Measurements from ENCODE around the gene STX7. TPM values are rescaled to one million over a fixed set of nuclear protein-coding genes. Genes with fewer than 3 reads are reported as not detected.

The STX7 gene
- total and polyA plus RNA-seq, 2 donors, result 39.7 to 41.1 TPM

GRCh38 chr6:132405143-132405915 lies 107.6 kb downstream of the STX7 start:
- Histone ChIP-seq H3K4me1 (ENCODE audit: insufficient read depth) (no peaks in the 10 kb centered on the region), H3K36me3 (ENCODE audit: insufficient read depth) (no peaks in the 10 kb centered on the region), H3K27ac (ENCODE audit: low read depth) (no peak overlapping the region), H3K4me3 (ENCODE audit: low read depth, low read length) (no peak overlapping the region)
- 50% methylated on average over 2 of the region's 2 CpGs for WGBS
- no peak for DNase-seq (ENCODE audit: extremely low spot score)

GRCh38 chr6:132404736-132405135 lies 108.2 kb downstream of the STX7 start:
- Histone ChIP-seq H3K27ac (ENCODE audit: low read depth) (no peak overlapping the region), H3K4me3 (ENCODE audit: low read depth, low read length) (no peak overlapping the region), H3K4me1 (ENCODE audit: insufficient read depth) (no peaks in the 10 kb centered on the region), H3K36me3 (ENCODE audit: insufficient read depth) (no peaks in the 10 kb centered on the region)
- no peak for DNase-seq (ENCODE audit: extremely low spot score)
- 44% methylated on average over 3 of the region's 3 CpGs for WGBS

- DNase-seq (ENCODE audit: extremely low spot score), result no peak
- no peaks in the 10 kb centered on the region for H3K36me3 ChIP-seq (ENCODE audit: insufficient read depth)
- H3K27ac ChIP-seq (ENCODE audit: low read depth), result no peak overlapping the region
- no peaks in the 10 kb centered on the region for H3K4me1 ChIP-seq (ENCODE audit: insufficient read depth)
- H3K4me3 ChIP-seq (ENCODE audit: low read depth, low read length), result no peak overlapping the region
- 75% methylated on average over 2 of the region's 2 CpGs for WGBS
Measured at GRCh38 chr6:132404330-132404729, 108.6 kb downstream of the STX7 start.

GRCh38 chr6:132401618-132402285 lies 111.2 kb downstream of the STX7 start:
- Histone ChIP-seq H3K36me3 (ENCODE audit: insufficient read depth) (no peaks in the 10 kb centered on the region), H3K27ac (ENCODE audit: low read depth) (peak overlapping the region; percentile 71), H3K4me1 (ENCODE audit: insufficient read depth) (no peaks in the 10 kb centered on the region), H3K4me3 (ENCODE audit: low read depth, low read length) (peak overlapping the region; percentile 52)
- WGBS, result 12% methylated on average over 35 of the region's 35 CpGs
- no peak for DNase-seq (ENCODE audit: extremely low spot score)

GRCh38 chr6:132400883-132401617 lies 111.9 kb downstream of the STX7 start, which contains the start of gene MOXD1:
Gene MOXD1 (minus strand): TSS chr6:132401475. CDS start chr6:132401426, 49 bp downstream.
- Histone ChIP-seq H3K36me3 (ENCODE audit: insufficient read depth) (no peaks in the 10 kb centered on the region), H3K27ac (ENCODE audit: low read depth) (peak within 1 kb of the TSS; percentile 72), H3K4me1 (ENCODE audit: insufficient read depth) (no peaks in the 10 kb centered on the region), H3K4me3 (ENCODE audit: low read depth, low read length) (peak within 1 kb of the TSS; percentile 52)
- under 1% methylated on average over 87 of the region's 87 CpGs for WGBS
- DNase-seq (ENCODE audit: extremely low spot score), result no peak

GRCh38 chr6:132400555-132400882 lies 112.4 kb downstream of the STX7 start:
- H3K36me3 ChIP-seq (ENCODE audit: insufficient read depth), result no peaks in the 10 kb centered on the region
- H3K27ac ChIP-seq (ENCODE audit: low read depth), result peak overlapping the region; percentile 72
- no peaks in the 10 kb centered on the region for H3K4me1 ChIP-seq (ENCODE audit: insufficient read depth)
- no peak for DNase-seq (ENCODE audit: extremely low spot score)
- 6% methylated on average over 11 of the region's 11 CpGs for WGBS
- H3K4me3 ChIP-seq (ENCODE audit: low read depth, low read length), result peak overlapping the region; percentile 52

- Histone ChIP-seq H3K36me3 (ENCODE audit: insufficient read depth) (no peaks in the 10 kb centered on the region), H3K4me3 (ENCODE audit: low read depth, low read length) (peak overlapping the region; percentile 52), H3K4me1 (ENCODE audit: insufficient read depth) (no peaks in the 10 kb centered on the region), H3K27ac (ENCODE audit: low read depth) (no peak overlapping the region)
- DNase-seq (ENCODE audit: extremely low spot score), result no peak
- 28% methylated on average over 4 of the region's 4 CpGs for WGBS
Measured at GRCh38 chr6:132399376-132400074, 113.4 kb downstream of the STX7 start.

Small RNA genes lying within 50 kb of the gene (small RNA-seq; reads per million reads assigned to genes)
- gene TAAR7P, result not detected

Other genes with a start within 250 kb of the STX7 start
- 123 TPM for gene MOXD1, start 111.6 kb downstream of the STX7 start, total RNA-seq
- 22.4 TPM for gene MOXD1, start 111.6 kb downstream of the STX7 start, polyA plus RNA-seq
- not detected for gene TAAR9, start 25.2 kb upstream of the STX7 start, total RNA-seq
- not detected for gene TAAR9, start 25.2 kb upstream of the STX7 start, polyA plus RNA-seq
- gene TAAR8, start 39.6 kb upstream of the STX7 start, total RNA-seq, result not detected
- gene TAAR8, start 39.6 kb upstream of the STX7 start, polyA plus RNA-seq, result not detected
- gene TAAR6, start 57.2 kb upstream of the STX7 start, total RNA-seq, result not detected
- not detected for gene TAAR6, start 57.2 kb upstream of the STX7 start, polyA plus RNA-seq
- gene TAAR5, start 76.6 kb upstream of the STX7 start, total RNA-seq, result not detected
- not detected for gene TAAR5, start 76.6 kb upstream of the STX7 start, polyA plus RNA-seq
- not detected for gene TAAR2, start 111.2 kb upstream of the STX7 start, total RNA-seq
- gene TAAR2, start 111.2 kb upstream of the STX7 start, polyA plus RNA-seq, result not detected
- gene TAAR1, start 146.1 kb upstream of the STX7 start, total RNA-seq, result not detected
- not detected for gene TAAR1, start 146.1 kb upstream of the STX7 start, polyA plus RNA-seq
- 0.63 TPM for gene VNN1, start 200.9 kb upstream of the STX7 start, total RNA-seq
- gene VNN1, start 200.9 kb upstream of the STX7 start, polyA plus RNA-seq, result 0.68 TPM
- 5.4 TPM for gene VNN2, start 244.8 kb upstream of the STX7 start, total RNA-seq
- 0.86 TPM for gene VNN2, start 244.8 kb upstream of the STX7 start, polyA plus RNA-seq

All from urinary bladder (tissue), 4 donors.